Peyer's patch (tissue), 4 donors: ENCODE measurements around the gene KCNT1.

ENCODE experiments used
- CTCF ChIP-seq, 6 experiments: fragments of 450-650 bp in 4 of 6; fragments of 200-600 bp in 2 of 6; sonication (generic) in 1 of 6; IDR thresholded peaks; one replicate each; pipeline ENCODE4 v1.5.1; 2017 to 2019; ENCODE audit warnings: antibody characterized with exemption in 6 of 6, mild to moderate bottlenecking in 3 of 6, moderate library complexity in 1 of 6
- POLR2A ChIP-seq, 2 donors: fragments of 450-650 bp; IDR thresholded peaks; one replicate each; pipeline ENCODE4 v1.5.1; 2017; ENCODE audit warnings: antibody characterized with exemption in 2 of 2, mild to moderate bottlenecking in 2 of 2, moderate library complexity in 2 of 2

DNA sequence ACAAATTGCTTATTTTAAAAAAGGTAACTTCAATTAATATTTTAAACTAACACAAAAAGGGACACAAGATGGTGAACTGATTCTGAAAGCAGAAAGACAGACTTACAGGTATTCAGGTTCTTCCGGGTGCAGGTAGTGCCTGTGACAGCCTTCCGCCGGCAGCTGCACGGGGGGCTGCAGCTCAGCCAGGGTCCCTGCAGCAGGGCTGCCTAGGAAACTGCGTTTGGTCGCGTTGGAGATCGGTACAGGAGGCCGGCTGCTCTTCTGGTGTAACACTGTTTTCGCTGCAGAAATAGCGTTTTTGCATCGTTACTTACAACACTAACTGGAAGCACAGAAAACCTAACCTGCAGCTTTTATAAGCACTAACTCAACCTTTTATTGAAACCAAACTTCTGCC is 125.3 kb downstream of the KCNT1 start:
- TF ChIP-seq CTCF (IDR thresholded peaks at IDR 0.05) (no peak), POLR2A (IDR thresholded peaks at IDR 0.05) (no peak)
